ENCODE data around the gene MAD2L2. TPM values are rescaled to one million over a fixed set of nuclear protein-coding genes. Genes with fewer than 3 reads are reported as not detected.

The MAD2L2 gene
- total and polyA plus RNA-seq, 9 of the 15 experiments (the other 6 are each of a cell fraction or from before 2014, with no cell fraction given), result 12.4 to 286 (median 143) TPM

DNA sequence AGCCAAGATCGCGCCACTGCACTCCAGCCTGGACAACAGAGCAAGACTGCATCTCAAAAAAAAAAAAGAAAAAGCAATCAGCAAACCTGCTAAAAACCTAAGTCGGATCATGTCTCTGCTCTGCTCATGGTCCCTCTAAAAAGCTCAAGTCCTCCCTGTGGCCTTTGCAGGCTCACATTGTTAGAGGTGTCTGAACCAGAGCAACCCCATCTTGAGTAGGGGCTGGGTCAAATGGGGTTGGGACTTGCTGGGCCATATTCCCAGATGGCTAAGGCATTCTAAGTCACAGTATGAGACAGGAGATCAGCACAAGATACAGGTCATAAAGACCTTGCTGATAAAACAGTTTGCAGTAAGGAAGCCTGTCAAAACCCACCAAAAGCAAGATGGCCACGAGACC lies 7.6 kb upstream of the MAD2L2 start:
- Histone ChIP-seq H3K9me3 (replicated peaks; ENCODE audit: control insufficient read depth, insufficient read depth, low read depth, low read length) (no peaks in the 10 kb centered on the region), H3K27ac (ENCODE audit: extremely low read depth, low read depth, low read length) (no peak overlapping the region), H3K9me1 (ENCODE audit: control insufficient read depth, insufficient read depth, low read length) (no peaks in the 10 kb centered on the region), H4K20me1 (replicated peaks; ENCODE audit: control insufficient read depth, insufficient read depth, low read length) (no peaks in the 10 kb centered on the region), H3K4me3 (no peak overlapping the region), H3K4me1 (replicated peaks in 1 of 2; ENCODE audit: control insufficient read depth in 2 of 2, insufficient read depth in 2 of 2, low read length in 2 of 2) (peaks cover 24 to 29% of the 10 kb centered on the region in 2 experiments), H2AFZ (ENCODE audit: low read depth, low read length) (no peak overlapping the region), H3K4me2 (ENCODE audit: insufficient read depth, low read length) (no peak overlapping the region), H3K36me3 (ENCODE audit: control insufficient read depth, insufficient read depth, low read length) (no peaks in the 10 kb centered on the region), H3K27me3 (ENCODE audit: control insufficient read depth in 2 of 2, insufficient read depth in 2 of 2, low read length in 2 of 2) (no peaks in the 10 kb centered on the region), H3K9ac (ENCODE audit: insufficient read depth in 1 of 2, low read depth in 2 of 2, low read length in 2 of 2) (no peak overlapping the region; a peak in 1 of 4 replicates), H3K79me2 (ENCODE audit: control insufficient read depth, insufficient read depth, low read length) (no peaks in the 10 kb centered on the region)
- 60% methylated on average over 4 of the region's 4 CpGs for WGBS (ENCODE audit: insufficient coverage, low coverage, missing lambda C conversion rate)
- DNase-seq (ENCODE audit: extremely low read depth in 1 of 4, low spot score in 3 of 4) (no peak), FAIRE-seq (no peak), ATAC-seq (no peak)
- in situ Hi-C loops (cut with MboI) (no loop called here), intact Hi-C loops (cut with micrococcal nuclease) (no loop called here)
- ChIA-PET CTCF (ENCODE audit: low intra/inter-chr PET ratio) (no interaction called here), POLR2A (interaction anchor here (0.6 to 1.7 kb wide), 2 partner anchors 9 to 31 kb away, joined by 3 to 4 read pairs; no protein-coding TSS in a partner anchor)
- no TSS peak for BruUV-seq (replicated peaks)
- TF ChIP-seq POLR3G (IDR thresholded peaks at IDR 0.05; ENCODE audit: extremely low read depth, insufficient read length, insufficient replicate concordance) (no peak), HIVEP1 (CRISPR knock-in tag; IDR thresholded peaks at IDR 0.05) (0 out of 2 replicates have a peak, but pooled peaks have one; percentile 63), TEAD2 (tag; IDR thresholded peaks at IDR 0.05) (0 out of 2 replicates have a peak, but pooled peaks have one; percentile 25), MEF2D (tag; conservative IDR thresholded peaks at IDR 0.05; ENCODE audit: low read depth) (peak; percentile 83), NR4A1 (CRISPR knock-in tag; IDR thresholded peaks at IDR 0.05) (no peak), NR4A1 (tag; IDR thresholded peaks at IDR 0.05) (peak; percentile 58; the same call in 1 of the 2 replicates), PYGO2 (tag; IDR thresholded peaks at IDR 0.05) (peak; percentile 43; the same call in 1 of the 2 replicates), SREBF2 (CRISPR knock-in tag; IDR thresholded peaks at IDR 0.05) (no peak), ZNF583 (CRISPR knock-in tag; IDR thresholded peaks at IDR 0.05) (peak; percentile 69; the same call in 1 of the 2 replicates)
- TF ChIP-seq, protein P1, sequence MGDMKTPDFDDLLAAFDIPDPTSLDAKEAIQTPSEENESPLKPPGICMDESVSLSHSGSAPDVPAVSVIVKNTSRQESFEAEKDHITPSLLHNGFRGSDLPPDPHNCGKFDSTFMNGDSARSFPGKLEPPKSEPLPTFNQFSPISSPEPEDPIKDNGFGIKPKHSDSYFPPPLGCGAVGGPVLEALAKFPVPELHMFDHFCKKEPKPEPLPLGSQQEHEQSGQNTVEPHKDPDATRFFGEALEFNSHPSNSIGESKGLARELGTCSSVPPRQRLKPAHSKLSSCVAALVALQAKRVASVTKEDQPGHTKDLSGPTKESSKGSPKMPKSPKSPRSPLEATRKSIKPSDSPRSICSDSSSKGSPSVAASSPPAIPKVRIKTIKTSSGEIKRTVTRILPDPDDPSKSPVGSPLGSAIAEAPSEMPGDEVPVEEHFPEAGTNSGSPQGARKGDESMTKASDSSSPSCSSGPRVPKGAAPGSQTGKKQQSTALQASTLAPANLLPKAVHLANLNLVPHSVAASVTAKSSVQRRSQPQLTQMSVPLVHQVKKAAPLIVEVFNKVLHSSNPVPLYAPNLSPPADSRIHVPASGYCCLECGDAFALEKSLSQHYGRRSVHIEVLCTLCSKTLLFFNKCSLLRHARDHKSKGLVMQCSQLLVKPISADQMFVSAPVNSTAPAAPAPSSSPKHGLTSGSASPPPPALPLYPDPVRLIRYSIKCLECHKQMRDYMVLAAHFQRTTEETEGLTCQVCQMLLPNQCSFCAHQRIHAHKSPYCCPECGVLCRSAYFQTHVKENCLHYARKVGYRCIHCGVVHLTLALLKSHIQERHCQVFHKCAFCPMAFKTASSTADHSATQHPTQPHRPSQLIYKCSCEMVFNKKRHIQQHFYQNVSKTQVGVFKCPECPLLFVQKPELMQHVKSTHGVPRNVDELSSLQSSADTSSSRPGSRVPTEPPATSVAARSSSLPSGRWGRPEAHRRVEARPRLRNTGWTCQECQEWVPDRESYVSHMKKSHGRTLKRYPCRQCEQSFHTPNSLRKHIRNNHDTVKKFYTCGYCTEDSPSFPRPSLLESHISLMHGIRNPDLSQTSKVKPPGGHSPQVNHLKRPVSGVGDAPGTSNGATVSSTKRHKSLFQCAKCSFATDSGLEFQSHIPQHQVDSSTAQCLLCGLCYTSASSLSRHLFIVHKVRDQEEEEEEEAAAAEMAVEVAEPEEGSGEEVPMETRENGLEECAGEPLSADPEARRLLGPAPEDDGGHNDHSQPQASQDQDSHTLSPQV (IDR thresholded peaks at IDR 0.05), result peak; percentile 67
- TF ChIP-seq, protein P2, sequence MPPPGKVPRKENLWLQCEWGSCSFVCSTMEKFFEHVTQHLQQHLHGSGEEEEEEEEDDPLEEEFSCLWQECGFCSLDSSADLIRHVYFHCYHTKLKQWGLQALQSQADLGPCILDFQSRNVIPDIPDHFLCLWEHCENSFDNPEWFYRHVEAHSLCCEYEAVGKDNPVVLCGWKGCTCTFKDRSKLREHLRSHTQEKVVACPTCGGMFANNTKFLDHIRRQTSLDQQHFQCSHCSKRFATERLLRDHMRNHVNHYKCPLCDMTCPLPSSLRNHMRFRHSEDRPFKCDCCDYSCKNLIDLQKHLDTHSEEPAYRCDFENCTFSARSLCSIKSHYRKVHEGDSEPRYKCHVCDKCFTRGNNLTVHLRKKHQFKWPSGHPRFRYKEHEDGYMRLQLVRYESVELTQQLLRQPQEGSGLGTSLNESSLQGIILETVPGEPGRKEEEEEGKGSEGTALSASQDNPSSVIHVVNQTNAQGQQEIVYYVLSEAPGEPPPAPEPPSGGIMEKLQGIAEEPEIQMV (tag; conservative IDR thresholded peaks at IDR 0.05; ENCODE audit: low read depth), result peak; percentile 74; the same call in 1 of the 2 replicates
- TF ChIP-seq, protein P3, sequence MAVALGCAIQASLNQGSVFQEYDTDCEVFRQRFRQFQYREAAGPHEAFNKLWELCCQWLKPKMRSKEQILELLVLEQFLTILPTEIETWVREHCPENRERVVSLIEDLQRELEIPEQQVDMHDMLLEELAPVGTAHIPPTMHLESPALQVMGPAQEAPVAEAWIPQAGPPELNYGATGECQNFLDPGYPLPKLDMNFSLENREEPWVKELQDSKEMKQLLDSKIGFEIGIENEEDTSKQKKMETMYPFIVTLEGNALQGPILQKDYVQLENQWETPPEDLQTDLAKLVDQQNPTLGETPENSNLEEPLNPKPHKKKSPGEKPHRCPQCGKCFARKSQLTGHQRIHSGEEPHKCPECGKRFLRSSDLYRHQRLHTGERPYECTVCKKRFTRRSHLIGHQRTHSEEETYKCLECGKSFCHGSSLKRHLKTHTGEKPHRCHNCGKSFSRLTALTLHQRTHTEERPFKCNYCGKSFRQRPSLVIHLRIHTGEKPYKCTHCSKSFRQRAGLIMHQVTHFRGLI (CRISPR knock-in tag; IDR thresholded peaks at IDR 0.05), result 0 out of 2 replicates have a peak, but pooled peaks have one; percentile 11
- TF ChIP-seq, protein P4, sequence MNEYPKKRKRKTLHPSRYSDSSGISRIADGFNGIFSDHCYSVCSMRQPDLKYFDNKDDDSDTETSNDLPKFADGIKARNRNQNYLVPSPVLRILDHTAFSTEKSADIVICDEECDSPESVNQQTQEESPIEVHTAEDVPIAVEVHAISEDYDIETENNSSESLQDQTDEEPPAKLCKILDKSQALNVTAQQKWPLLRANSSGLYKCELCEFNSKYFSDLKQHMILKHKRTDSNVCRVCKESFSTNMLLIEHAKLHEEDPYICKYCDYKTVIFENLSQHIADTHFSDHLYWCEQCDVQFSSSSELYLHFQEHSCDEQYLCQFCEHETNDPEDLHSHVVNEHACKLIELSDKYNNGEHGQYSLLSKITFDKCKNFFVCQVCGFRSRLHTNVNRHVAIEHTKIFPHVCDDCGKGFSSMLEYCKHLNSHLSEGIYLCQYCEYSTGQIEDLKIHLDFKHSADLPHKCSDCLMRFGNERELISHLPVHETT (CRISPR knock-in tag; conservative IDR thresholded peaks at IDR 0.05 in 1 of 2, IDR thresholded peaks at IDR 0.05 in 1 of 2), result peak in 1 of 2 experiments; percentile 43; a peak in 1 of 4 replicates
